HEK293 (cell line): ENCODE results near the gene MAL.
A peak's percentile ranks its signal among the peaks of the same experiment; 100 is the strongest.

ENCODE experiments used
- BCL11A ChIP-seq: fragments of 450-650 bp; formaldehyde crosslinking; IDR thresholded peaks from 2 replicates; pipeline ENCODE4 v1.5.1; 2016; ENCODE audit warnings: low read depth, missing biosample characterization, missing genetic modification characterization
- EGR2 ChIP-seq: fragments of 450-650 bp; formaldehyde crosslinking; IDR thresholded peaks from 2 replicates; pipeline ENCODE4 v1.5.1; 2016; ENCODE audit warnings: low read depth, missing biosample characterization, missing genetic modification characterization
- HOXD13 ChIP-seq: sonication (generic); formaldehyde crosslinking; IDR thresholded peaks from 2 replicates; pipeline ENCODE4 v1.8.0; 2022; ENCODE audit warnings: missing genetic modification reagents, borderline replicate concordance
- KLF10 ChIP-seq: fragments of 450-650 bp; IDR thresholded peaks from 2 replicates; pipeline ENCODE4 v1.5.1; 2018; ENCODE audit warnings: missing biosample characterization, mild to moderate bottlenecking, missing genetic modification characterization
- KLF16 ChIP-seq: fragments of 450-650 bp; formaldehyde crosslinking; IDR thresholded peaks from 2 replicates; pipeline ENCODE4 v1.5.1; 2017; ENCODE audit warnings: missing biosample characterization, missing genetic modification characterization
- KLF8 ChIP-seq: fragments of 450-650 bp; formaldehyde crosslinking; IDR thresholded peaks from 2 replicates; pipeline ENCODE4 v1.5.1; 2016; ENCODE audit warnings: missing biosample characterization, missing genetic modification characterization
- KLF9 ChIP-seq: fragments of 450-650 bp; formaldehyde crosslinking; IDR thresholded peaks from 2 replicates; pipeline ENCODE4 v1.5.1; 2016; ENCODE audit warnings: missing biosample characterization, missing genetic modification characterization, low read depth
- SCRT1 ChIP-seq: fragments of 450-650 bp; formaldehyde crosslinking; IDR thresholded peaks from 2 replicates; pipeline ENCODE4 v1.5.1; 2016; ENCODE audit warnings: missing biosample characterization, missing genetic modification characterization, borderline replicate concordance
- SETDB1 ChIP-seq: IDR thresholded peaks from one replicate; pipeline ENCODE4 v1.6.1; 2017; ENCODE audit warnings: mild to moderate bottlenecking, low read length, moderate library complexity, mixed read lengths; ENCODE audit not compliant: insufficient read length
- SP7 ChIP-seq: fragments of 450-650 bp; formaldehyde crosslinking; IDR thresholded peaks from 2 replicates; pipeline ENCODE4 v1.5.1; 2016; ENCODE audit warnings: missing biosample characterization, missing genetic modification characterization
- TRIM28 ChIP-seq: IDR thresholded peaks from 2 replicates; pipeline ENCODE4 v1.6.1; 2011; ENCODE audit warnings: low read length, control low read depth, borderline replicate concordance
- ZBTB21 ChIP-seq: fragments of 450-650 bp; formaldehyde crosslinking; IDR thresholded peaks from 2 replicates; pipeline ENCODE4 v1.5.1; 2017; ENCODE audit warnings: missing biosample characterization, missing genetic modification characterization
- ZIC2 ChIP-seq: fragments of 450-650 bp; formaldehyde crosslinking; IDR thresholded peaks from 2 replicates; pipeline ENCODE4 v1.5.1; 2016; ENCODE audit warnings: missing biosample characterization, missing genetic modification characterization
- ZNF114 ChIP-seq: fragments of 450-650 bp; formaldehyde crosslinking; IDR thresholded peaks from 2 replicates; pipeline ENCODE4 v1.5.0; 2017; ENCODE audit warnings: missing biosample characterization, missing genetic modification characterization
- ZNF16 ChIP-seq: fragments of 450-650 bp; formaldehyde crosslinking; IDR thresholded peaks from 2 replicates; pipeline ENCODE4 v1.5.1; 2016; ENCODE audit warnings: low read depth, missing biosample characterization, missing genetic modification characterization
- ZNF221 ChIP-seq: fragments of 450-650 bp; formaldehyde crosslinking; IDR thresholded peaks from 2 replicates; pipeline ENCODE4 v1.5.1; 2017; ENCODE audit warnings: missing biosample characterization, missing genetic modification characterization, borderline replicate concordance
- ZNF24 ChIP-seq: fragments of 450-650 bp; formaldehyde crosslinking; IDR thresholded peaks from 2 replicates; pipeline ENCODE4 v1.5.1; 2016; ENCODE audit warnings: missing biosample characterization, missing genetic modification characterization
- ZNF311 ChIP-seq: fragments of 450-650 bp; formaldehyde crosslinking; IDR thresholded peaks from 2 replicates; pipeline ENCODE4 v1.5.1; 2017; ENCODE audit warnings: missing biosample characterization, missing genetic modification characterization, borderline replicate concordance
- ZNF391 ChIP-seq: fragments of 450-650 bp; formaldehyde crosslinking; IDR thresholded peaks from 2 replicates; pipeline ENCODE4 v1.5.1; 2016; ENCODE audit warnings: low read depth, missing biosample characterization, missing genetic modification characterization, borderline replicate concordance
- ZNF426 ChIP-seq: fragments of 450-650 bp; formaldehyde crosslinking; IDR thresholded peaks from 2 replicates; pipeline ENCODE4 v1.5.1; 2017; ENCODE audit warnings: missing biosample characterization, missing genetic modification characterization, mild to moderate bottlenecking, inconsistent platforms, moderate library complexity
- ZNF48 ChIP-seq: fragments of 450-650 bp; formaldehyde crosslinking; IDR thresholded peaks from 2 replicates; pipeline ENCODE4 v1.5.1; 2016; ENCODE audit warnings: missing biosample characterization, missing genetic modification characterization
- ZNF621 ChIP-seq: fragments of 450-650 bp; formaldehyde crosslinking; IDR thresholded peaks from 2 replicates; pipeline ENCODE4 v1.5.1; 2017; ENCODE audit warnings: missing biosample characterization, missing genetic modification characterization
- ZNF660 ChIP-seq: fragments of 450-650 bp; IDR thresholded peaks from 2 replicates; pipeline ENCODE4 v1.5.1; 2018; ENCODE audit warnings: missing biosample characterization, mild to moderate bottlenecking, missing genetic modification characterization
- ZNF670 ChIP-seq: fragments of 450-650 bp; formaldehyde crosslinking; IDR thresholded peaks from 2 replicates; pipeline ENCODE4 v1.5.1; 2016; ENCODE audit warnings: missing biosample characterization, missing genetic modification characterization, low read depth
- ZNF76 ChIP-seq: fragments of 450-650 bp; formaldehyde crosslinking; IDR thresholded peaks from 2 replicates; pipeline ENCODE4; 2016; ENCODE audit warnings: low read depth, missing biosample characterization, missing genetic modification characterization, borderline replicate concordance
- ZNF785 ChIP-seq: fragments of 450-650 bp; formaldehyde crosslinking; IDR thresholded peaks from 2 replicates; pipeline ENCODE4 v1.5.1; 2016; ENCODE audit warnings: missing biosample characterization, missing genetic modification characterization
- ZNF843 ChIP-seq: fragments of 450-650 bp; formaldehyde crosslinking; IDR thresholded peaks from 2 replicates; pipeline ENCODE4 v1.5.1; 2016; ENCODE audit warnings: missing biosample characterization, missing genetic modification characterization
- TF ChIP-seq, protein P1 (sequence below): fragments of 450-650 bp; formaldehyde crosslinking; IDR thresholded peaks from 2 replicates; pipeline ENCODE4 v1.5.1; 2016; ENCODE audit warnings: missing biosample characterization, missing genetic modification characterization
- TF ChIP-seq, protein P2 (sequence below): fragments of 450-650 bp; formaldehyde crosslinking; IDR thresholded peaks from 2 replicates; pipeline ENCODE4 v1.5.1; 2016; ENCODE audit warnings: missing biosample characterization, missing genetic modification characterization
- TF ChIP-seq, protein P3 (sequence below): fragments of 450-650 bp; formaldehyde crosslinking; IDR thresholded peaks from 2 replicates; pipeline ENCODE4 v1.5.1; 2016; ENCODE audit warnings: missing biosample characterization, missing genetic modification characterization
- TF ChIP-seq, protein P4 (sequence below): fragments of 450-650 bp; formaldehyde crosslinking; IDR thresholded peaks from 2 replicates; pipeline ENCODE4 v1.5.1; 2016; ENCODE audit warnings: missing biosample characterization, missing genetic modification characterization, borderline replicate concordance
- TF ChIP-seq, protein P5 (sequence below): fragments of 450-650 bp; formaldehyde crosslinking; IDR thresholded peaks from 2 replicates; pipeline ENCODE4 v1.5.1; 2016; ENCODE audit warnings: missing biosample characterization, missing genetic modification characterization, borderline replicate concordance

The MAL gene

DNA sequence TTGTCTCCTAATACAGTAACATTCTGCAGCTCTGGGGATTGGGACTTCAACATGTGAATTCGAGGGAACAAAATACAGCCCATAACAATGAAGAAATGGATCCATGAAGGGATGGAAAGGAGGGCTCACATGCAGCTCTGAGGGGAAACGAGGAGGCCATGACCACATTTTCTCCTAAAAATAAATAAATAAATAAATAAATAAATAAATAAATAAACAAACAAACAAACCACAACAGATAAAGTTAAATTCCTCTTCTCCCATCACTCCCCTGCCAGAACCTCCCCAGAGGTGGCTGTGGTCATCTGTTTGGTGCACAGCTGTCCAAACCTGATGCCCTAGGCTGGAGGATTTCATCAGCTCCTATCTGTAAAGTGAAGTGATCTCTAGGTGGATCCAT, 42.7 kb downstream of the MAL start (continued):
- TF ChIP-seq, protein P1, sequence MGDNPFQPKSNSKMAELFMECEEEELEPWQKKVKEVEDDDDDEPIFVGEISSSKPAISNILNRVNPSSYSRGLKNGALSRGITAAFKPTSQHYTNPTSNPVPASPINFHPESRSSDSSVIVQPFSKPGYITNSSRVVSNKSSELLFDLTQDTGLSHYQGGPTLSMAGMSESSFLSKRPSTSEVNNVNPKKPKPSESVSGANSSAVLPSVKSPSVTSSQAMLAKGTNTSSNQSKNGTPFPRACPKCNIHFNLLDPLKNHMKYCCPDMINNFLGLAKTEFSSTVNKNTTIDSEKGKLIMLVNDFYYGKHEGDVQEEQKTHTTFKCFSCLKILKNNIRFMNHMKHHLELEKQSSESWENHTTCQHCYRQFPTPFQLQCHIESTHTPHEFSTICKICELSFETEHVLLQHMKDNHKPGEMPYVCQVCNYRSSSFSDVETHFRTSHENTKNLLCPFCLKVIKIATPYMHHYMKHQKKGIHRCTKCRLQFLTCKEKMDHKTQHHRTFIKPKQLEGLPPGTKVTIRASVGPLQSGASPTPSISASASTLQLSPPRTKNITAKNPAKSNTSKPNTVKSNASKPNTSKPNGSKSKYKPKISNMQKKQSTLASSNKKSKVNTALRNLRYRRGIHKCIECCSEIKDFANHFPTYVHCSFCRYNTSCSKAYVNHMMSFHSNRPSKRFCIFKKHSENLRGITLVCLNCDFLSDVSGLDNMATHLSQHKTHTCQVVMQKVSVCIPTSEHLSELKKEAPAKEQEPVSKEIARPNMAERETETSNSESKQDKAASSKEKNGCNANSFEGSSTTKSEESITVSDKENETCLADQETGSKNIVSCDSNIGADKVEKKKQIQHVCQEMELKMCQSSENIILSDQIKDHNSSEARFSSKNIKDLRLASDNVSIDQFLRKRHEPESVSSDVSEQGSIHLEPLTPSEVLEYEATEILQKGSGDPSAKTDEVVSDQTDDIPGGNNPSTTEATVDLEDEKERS (tag by site-specific recombination) = no peak
- TF ChIP-seq ZNF660 (tag by site-specific recombination) (no peak), ZIC2 (tag by site-specific recombination) (no peak), ZNF311 (tag by site-specific recombination) (no peak), KLF10 (no peak), ZNF785 (tag by site-specific recombination) (no peak), ZNF114 (no peak), ZNF221 (tag by site-specific recombination) (no peak), EGR2 (no peak), BCL11A (no peak), KLF16 (tag by site-specific recombination) (no peak), ZNF48 (tag by site-specific recombination) (no peak), HOXD13 (CRISPR knock-in tag) (no peak), ZBTB21 (tag by site-specific recombination) (peak; percentile 39; the same call in 1 of the 2 replicates), TRIM28 (no peak), KLF8 (no peak), ZNF843 (tag by site-specific recombination) (no peak), ZNF16 (no peak), ZNF426 (peak; percentile 69), ZNF391 (no peak), ZNF24 (tag by site-specific recombination) (no peak), SP7 (tag by site-specific recombination) (no peak), KLF9 (tag by site-specific recombination) (no peak), SCRT1 (tag by site-specific recombination) (no peak), ZNF670 (tag by site-specific recombination) (no peak), ZNF621 (tag by site-specific recombination) (no peak), ZNF76 (tag by site-specific recombination) (no peak), SETDB1 (no peak)
- TF ChIP-seq, protein P2, sequence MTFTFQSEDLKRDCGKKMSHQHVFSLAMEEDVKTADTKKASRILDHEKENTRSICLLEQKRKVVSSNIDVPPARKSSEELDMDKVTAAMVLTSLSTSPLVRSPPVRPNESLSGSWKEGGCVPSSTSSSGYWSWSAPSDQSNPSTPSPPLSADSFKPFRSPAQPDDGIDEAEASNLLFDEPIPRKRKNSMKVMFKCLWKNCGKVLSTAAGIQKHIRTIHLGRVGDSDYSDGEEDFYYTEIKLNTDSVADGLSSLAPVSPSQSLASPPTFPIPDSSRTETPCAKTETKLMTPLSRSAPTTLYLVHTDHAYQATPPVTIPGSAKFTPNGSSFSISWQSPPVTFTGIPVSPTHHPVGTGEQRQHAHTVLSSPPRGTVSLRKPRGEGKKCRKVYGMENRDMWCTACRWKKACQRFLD = no peak
- TF ChIP-seq, protein P3, sequence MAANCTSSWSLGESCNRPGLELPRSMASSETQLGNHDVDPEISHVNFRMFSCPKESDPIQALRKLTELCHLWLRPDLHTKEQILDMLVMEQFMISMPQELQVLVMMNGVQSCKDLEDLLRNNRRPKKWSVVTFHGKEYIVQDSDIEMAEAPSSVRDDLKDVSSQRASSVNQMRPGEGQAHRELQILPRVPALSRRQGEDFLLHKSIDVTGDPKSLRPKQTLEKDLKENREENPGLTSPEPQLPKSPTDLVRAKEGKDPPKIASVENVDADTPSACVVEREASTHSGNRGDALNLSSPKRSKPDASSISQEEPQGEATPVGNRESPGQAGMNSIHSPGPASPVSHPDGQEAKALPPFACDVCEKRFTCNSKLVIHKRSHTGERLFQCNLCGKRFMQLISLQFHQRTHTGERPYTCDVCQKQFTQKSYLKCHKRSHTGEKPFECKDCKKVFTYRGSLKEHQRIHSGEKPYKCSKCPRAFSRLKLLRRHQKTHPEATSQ (tag by site-specific recombination) = no peak
- TF ChIP-seq, protein P4, sequence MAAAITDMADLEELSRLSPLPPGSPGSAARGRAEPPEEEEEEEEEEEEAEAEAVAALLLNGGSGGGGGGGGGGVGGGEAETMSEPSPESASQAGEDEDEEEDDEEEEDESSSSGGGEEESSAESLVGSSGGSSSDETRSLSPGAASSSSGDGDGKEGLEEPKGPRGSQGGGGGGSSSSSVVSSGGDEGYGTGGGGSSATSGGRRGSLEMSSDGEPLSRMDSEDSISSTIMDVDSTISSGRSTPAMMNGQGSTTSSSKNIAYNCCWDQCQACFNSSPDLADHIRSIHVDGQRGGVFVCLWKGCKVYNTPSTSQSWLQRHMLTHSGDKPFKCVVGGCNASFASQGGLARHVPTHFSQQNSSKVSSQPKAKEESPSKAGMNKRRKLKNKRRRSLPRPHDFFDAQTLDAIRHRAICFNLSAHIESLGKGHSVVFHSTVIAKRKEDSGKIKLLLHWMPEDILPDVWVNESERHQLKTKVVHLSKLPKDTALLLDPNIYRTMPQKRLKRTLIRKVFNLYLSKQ = no peak
- TF ChIP-seq, protein P5, sequence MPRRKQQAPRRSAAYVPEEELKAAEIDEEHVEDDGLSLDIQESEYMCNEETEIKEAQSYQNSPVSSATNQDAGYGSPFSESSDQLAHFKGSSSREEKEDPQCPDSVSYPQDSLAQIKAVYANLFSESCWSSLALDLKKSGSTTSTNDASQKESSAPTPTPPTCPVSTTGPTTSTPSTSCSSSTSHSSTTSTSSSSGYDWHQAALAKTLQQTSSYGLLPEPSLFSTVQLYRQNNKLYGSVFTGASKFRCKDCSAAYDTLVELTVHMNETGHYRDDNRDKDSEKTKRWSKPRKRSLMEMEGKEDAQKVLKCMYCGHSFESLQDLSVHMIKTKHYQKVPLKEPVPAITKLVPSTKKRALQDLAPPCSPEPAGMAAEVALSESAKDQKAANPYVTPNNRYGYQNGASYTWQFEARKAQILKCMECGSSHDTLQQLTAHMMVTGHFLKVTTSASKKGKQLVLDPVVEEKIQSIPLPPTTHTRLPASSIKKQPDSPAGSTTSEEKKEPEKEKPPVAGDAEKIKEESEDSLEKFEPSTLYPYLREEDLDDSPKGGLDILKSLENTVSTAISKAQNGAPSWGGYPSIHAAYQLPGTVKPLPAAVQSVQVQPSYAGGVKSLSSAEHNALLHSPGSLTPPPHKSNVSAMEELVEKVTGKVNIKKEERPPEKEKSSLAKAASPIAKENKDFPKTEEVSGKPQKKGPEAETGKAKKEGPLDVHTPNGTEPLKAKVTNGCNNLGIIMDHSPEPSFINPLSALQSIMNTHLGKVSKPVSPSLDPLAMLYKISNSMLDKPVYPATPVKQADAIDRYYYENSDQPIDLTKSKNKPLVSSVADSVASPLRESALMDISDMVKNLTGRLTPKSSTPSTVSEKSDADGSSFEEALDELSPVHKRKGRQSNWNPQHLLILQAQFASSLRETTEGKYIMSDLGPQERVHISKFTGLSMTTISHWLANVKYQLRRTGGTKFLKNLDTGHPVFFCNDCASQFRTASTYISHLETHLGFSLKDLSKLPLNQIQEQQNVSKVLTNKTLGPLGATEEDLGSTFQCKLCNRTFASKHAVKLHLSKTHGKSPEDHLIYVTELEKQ (tag by site-specific recombination) = no peak
